Spleen (tissue), 7 donors: ENCODE measurements around the gene DNAJC10.

Source experiments
- CTCF ChIP-seq, 11 experiments: fragments of 200-600 bp in 7 of 11; fragments of 450-650 bp in 4 of 11; sonication (generic) in 4 of 11; IDR thresholded peaks in 8 of 11; conservative IDR thresholded peaks in 3 of 11; 1 replicate in 7 of 11; 2 replicates in 4 of 11; pipeline versions ENCODE4 v1.4.0 to v1.8.0; 2016 to 2021; ENCODE audit warnings: antibody characterized with exemption in 11 of 11, inconsistent platforms in 4 of 11, mild to moderate bottlenecking in 1 of 11
- POLR2AphosphoS5 ChIP-seq, 3 donors: sonication (generic); formaldehyde crosslinking; IDR thresholded peaks; one replicate each; pipeline ENCODE4 v1.5.1; 2017; ENCODE audit warnings: antibody characterized with exemption in 3 of 3
- donor health status: DM: no; HTN: no; CAD: no; lungs with moderate emphysema.
- donor health status: DM: no; HTN: no; CAD: no.
- donor health status: DM: no; HTN: no; CAD: no.

GRCh38 chr2:182810087-182810486 lies 94.0 kb downstream of the DNAJC10 start:
- TF ChIP-seq CTCF (IDR thresholded peaks at IDR 0.05 in 8 of 11, conservative IDR thresholded peaks at IDR 0.05 in 3 of 11) (no peak), POLR2AphosphoS5 (IDR thresholded peaks at IDR 0.05) (no peak)
